ENCODE measurements around the gene PBX4. TPM values are rescaled to one million over a fixed set of nuclear protein-coding genes. Genes with fewer than 3 reads are reported as not detected.

The PBX4 gene
- total RNA-seq, 3 donors from 2014 or later (not counting 1 experiment from before 2014, with no cell fraction given) = 10.7 to 15.9 (median 11.1) TPM

DNA sequence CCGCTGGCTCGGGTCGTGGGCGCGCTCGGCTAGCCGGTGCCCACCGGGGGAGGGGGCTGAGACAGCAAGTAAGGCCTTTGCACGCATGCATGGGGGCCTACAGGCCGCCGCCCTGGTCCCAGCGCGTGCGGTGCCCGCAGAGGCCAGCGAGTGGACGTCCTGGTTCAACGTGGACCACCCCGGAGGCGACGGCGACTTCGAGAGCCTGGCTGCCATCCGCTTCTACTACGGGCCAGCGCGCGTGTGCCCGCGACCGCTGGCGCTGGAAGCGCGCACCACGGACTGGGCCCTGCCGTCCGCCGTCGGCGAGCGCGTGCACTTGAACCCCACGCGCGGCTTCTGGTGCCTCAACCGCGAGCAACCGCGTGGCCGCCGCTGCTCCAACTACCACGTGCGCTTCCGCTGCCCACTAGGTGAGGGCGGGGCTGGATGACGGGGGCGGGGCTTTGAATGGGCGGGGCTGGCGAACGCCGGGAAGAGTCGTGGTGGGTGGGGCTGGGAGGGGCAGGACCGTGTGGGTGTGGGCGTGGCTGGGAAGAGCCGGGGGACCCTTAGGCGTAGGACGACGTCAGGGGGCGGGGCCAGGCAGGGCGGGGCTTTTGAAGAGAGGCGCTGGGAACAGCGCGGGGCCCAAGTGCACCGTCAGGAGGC lies 78.3 kb downstream of the PBX4 start:
- H3K27ac ChIP-seq (ENCODE audit: low read length) = no peak overlapping the region
- peaks cover 13 to 35% of the 10 kb centered on the region in 2 donors for H3K4me1 Mint-ChIP-seq
- no peaks in the 10 kb centered on the region for H3K9me3 ChIP-seq (ENCODE audit: control insufficient read depth, insufficient read depth, low read length)
- DNase-seq = peak in 1 of 2 donors; percentile 80
- H3K36me3 Mint-ChIP-seq = no peaks in the 10 kb centered on the region
- H3K4me3 Mint-ChIP-seq = peak overlapping the region; percentile 35
- H3K27ac Mint-ChIP-seq = peak overlapping the region in 1 of 2 donors; percentile 59
- intact Hi-C loops (cut with micrococcal nuclease) = no loop called here
- H3K27me3 ChIP-seq (ENCODE audit: control insufficient read depth, insufficient read depth, low read length) = peaks cover 16% of the 10 kb centered on the region
- no peak overlapping the region for H3K4me3 ChIP-seq (ENCODE audit: low read length)
- H3K36me3 ChIP-seq (ENCODE audit: control insufficient read depth, insufficient read depth, low read length) = no peaks in the 10 kb centered on the region
- H3K9me3 Mint-ChIP-seq = no peaks in the 10 kb centered on the region
- 18% methylated on average over 74 of the region's 74 CpGs for WGBS (ENCODE audit: insufficient coverage)
- ATAC-seq = peak; percentile 41 to 52 (median 46)
- peaks cover 37% of the 10 kb centered on the region for H3K4me1 ChIP-seq (ENCODE audit: control insufficient read depth, insufficient read depth, low read length)
- TF ChIP-seq, protein P1, sequence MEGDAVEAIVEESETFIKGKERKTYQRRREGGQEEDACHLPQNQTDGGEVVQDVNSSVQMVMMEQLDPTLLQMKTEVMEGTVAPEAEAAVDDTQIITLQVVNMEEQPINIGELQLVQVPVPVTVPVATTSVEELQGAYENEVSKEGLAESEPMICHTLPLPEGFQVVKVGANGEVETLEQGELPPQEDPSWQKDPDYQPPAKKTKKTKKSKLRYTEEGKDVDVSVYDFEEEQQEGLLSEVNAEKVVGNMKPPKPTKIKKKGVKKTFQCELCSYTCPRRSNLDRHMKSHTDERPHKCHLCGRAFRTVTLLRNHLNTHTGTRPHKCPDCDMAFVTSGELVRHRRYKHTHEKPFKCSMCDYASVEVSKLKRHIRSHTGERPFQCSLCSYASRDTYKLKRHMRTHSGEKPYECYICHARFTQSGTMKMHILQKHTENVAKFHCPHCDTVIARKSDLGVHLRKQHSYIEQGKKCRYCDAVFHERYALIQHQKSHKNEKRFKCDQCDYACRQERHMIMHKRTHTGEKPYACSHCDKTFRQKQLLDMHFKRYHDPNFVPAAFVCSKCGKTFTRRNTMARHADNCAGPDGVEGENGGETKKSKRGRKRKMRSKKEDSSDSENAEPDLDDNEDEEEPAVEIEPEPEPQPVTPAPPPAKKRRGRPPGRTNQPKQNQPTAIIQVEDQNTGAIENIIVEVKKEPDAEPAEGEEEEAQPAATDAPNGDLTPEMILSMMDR (IDR thresholded peaks at IDR 0.05) = no peak
- peaks cover 0 to 17% of the 10 kb centered on the region in 2 donors for H3K27me3 Mint-ChIP-seq (ENCODE audit: low read depth in 2 of 2)

DNA sequence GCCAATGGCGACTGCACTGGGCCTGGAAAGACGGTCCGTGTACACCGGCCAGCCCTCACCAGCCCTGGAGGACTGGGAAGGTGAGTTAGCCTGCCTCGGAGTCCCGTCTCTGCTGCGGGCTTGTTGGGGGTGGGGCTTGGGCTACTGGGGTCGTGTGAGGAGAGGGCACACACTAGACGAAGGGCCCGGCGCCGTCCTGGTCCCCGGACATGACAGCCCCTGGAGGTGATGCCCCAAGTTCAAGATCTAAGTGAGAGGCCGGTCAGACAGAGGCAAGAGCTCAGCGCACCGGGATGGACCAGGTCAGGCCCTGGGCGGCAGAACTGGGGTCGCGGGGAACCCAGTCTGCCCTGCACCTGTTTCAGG lies 78.8 kb downstream of the PBX4 start:
- TF ChIP-seq, protein P1 (IDR thresholded peaks at IDR 0.05) = no peak
- H3K27me3 ChIP-seq (ENCODE audit: control insufficient read depth, insufficient read depth, low read length) = peaks cover 16% of the 10 kb centered on the region
- H3K27ac Mint-ChIP-seq = peak overlapping the region in 1 of 2 donors; percentile 40
- ATAC-seq (no peak), DNase-seq (peak in 1 of 2 donors; percentile 43)
- peaks cover 37% of the 10 kb centered on the region for H3K4me1 ChIP-seq (ENCODE audit: control insufficient read depth, insufficient read depth, low read length)
- no peaks in the 10 kb centered on the region for H3K9me3 Mint-ChIP-seq
- peaks cover 0 to 17% of the 10 kb centered on the region in 2 donors for H3K27me3 Mint-ChIP-seq (ENCODE audit: low read depth in 2 of 2)
- peaks cover 13 to 35% of the 10 kb centered on the region in 2 donors for H3K4me1 Mint-ChIP-seq
- no peaks in the 10 kb centered on the region for H3K36me3 Mint-ChIP-seq
- H3K4me3 ChIP-seq (ENCODE audit: low read length) = no peak overlapping the region
- H3K36me3 ChIP-seq (ENCODE audit: control insufficient read depth, insufficient read depth, low read length) = no peaks in the 10 kb centered on the region
- no peaks in the 10 kb centered on the region for H3K9me3 ChIP-seq (ENCODE audit: control insufficient read depth, insufficient read depth, low read length)
- H3K27ac ChIP-seq (ENCODE audit: low read length) = no peak overlapping the region
- peak overlapping the region; percentile 21 for H3K4me3 Mint-ChIP-seq
- intact Hi-C loops (cut with micrococcal nuclease) = no loop called here
- 41% methylated on average over 19 of the region's 19 CpGs for WGBS (ENCODE audit: insufficient coverage)

DNA sequence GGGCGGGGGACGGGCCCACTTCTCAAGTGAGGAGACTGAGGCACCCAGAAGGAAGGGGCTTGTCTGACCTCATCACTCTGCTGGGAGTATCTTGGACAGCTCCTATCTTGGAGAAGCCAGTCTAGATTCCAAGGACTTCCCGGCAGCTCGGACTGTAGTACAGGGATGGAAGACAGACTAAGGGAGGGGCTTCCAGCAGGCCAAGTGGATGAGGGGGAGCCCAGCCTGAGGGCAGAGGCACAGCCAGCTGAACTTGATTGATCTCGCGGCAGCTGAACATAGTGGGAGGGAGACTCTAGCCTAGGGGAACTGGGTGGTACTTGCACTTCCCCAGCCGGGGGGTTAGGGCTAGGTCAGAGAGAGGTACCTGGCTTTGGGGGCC lies 79.7 kb downstream of the PBX4 start:
- DNase-seq = peak in 1 of 2 donors; percentile 40

More for the DNA sequence above, 79.7 kb downstream of the PBX4 start:
- H3K4me3 Mint-ChIP-seq = peak overlapping the region; percentile 74
- Histone ChIP-seq H3K9me3 (ENCODE audit: control insufficient read depth, insufficient read depth, low read length) (no peaks in the 10 kb centered on the region), H3K4me3 (ENCODE audit: low read length) (no peak overlapping the region), H3K36me3 (ENCODE audit: control insufficient read depth, insufficient read depth, low read length) (no peaks in the 10 kb centered on the region), H3K4me1 (ENCODE audit: control insufficient read depth, insufficient read depth, low read length) (peaks cover 37% of the 10 kb centered on the region), H3K27me3 (ENCODE audit: control insufficient read depth, insufficient read depth, low read length) (peaks cover 16% of the 10 kb centered on the region), H3K27ac (ENCODE audit: low read length) (no peak overlapping the region)
- no peak for ATAC-seq
- WGBS (ENCODE audit: insufficient coverage) = 38% methylated on average over 7 of the region's 7 CpGs
- H3K27ac Mint-ChIP-seq = peak overlapping the region in 1 of 2 donors; percentile 75
- H3K4me1 Mint-ChIP-seq = peaks cover 13 to 41% of the 10 kb centered on the region in 2 donors
- H3K27me3 Mint-ChIP-seq (ENCODE audit: low read depth in 2 of 2) = peaks cover 0 to 17% of the 10 kb centered on the region in 2 donors
- TF ChIP-seq, protein P1 (IDR thresholded peaks at IDR 0.05) = no peak
- intact Hi-C loops (cut with micrococcal nuclease) = no loop called here
- no peaks in the 10 kb centered on the region for H3K9me3 Mint-ChIP-seq
- H3K36me3 Mint-ChIP-seq = no peaks in the 10 kb centered on the region
